Psoas muscle (tissue), 8 donors: ENCODE data around the gene C1orf21. TPM values are rescaled to one million over a fixed set of nuclear protein-coding genes. Genes with fewer than 3 reads are reported as not detected.

Source experiments
- ATAC-seq, 4 donors: fragments of 200-7000 bp; cut with Tn5 transposase; one replicate each; pipeline ENCODE4 v1.9.1; 2020; ENCODE audit warnings: moderate library complexity in 3 of 4, mild to moderate bottlenecking in 2 of 4
- DNase-seq, 2 donors: peaks; one replicate each; pipeline ENCODE4 v3.0.0-alpha.2; 2020
- H3K27ac ChIP-seq: fragments of 200-600 bp; one replicate; pipeline ENCODE4 v1.8.0; 2022
- H3K27me3 ChIP-seq, 3 donors: fragments of 200-600 bp in 1 of 3; one replicate each; pipeline versions ENCODE4 v1.6.1 to v1.8.0; 2013 to 2022; ENCODE audit warnings: low read length in 2 of 3, mild to moderate bottlenecking in 2 of 3, moderate library complexity in 1 of 3; ENCODE audit not compliant: insufficient read depth in 3 of 3
- H3K36me3 ChIP-seq, 2 donors: fragments of 200-600 bp in 1 of 2; one replicate each; pipeline versions ENCODE4 v1.6.1 to v1.8.0; 2013 to 2022; ENCODE audit warnings: low read depth in 1 of 2, mild to moderate bottlenecking in 1 of 2, moderate library complexity in 1 of 2; ENCODE audit not compliant: insufficient read depth in 1 of 2
- H3K4me1 ChIP-seq: fragments of 200-600 bp; one replicate; pipeline ENCODE4 v1.8.0; 2022
- H3K4me3 ChIP-seq: fragments of 200-600 bp; one replicate; pipeline ENCODE4 v1.8.0; 2022; ENCODE audit warnings: mild to moderate bottlenecking
- H3K9me3 ChIP-seq: fragments of 200-600 bp; one replicate; pipeline ENCODE4 v1.8.0; 2022
- CTCF ChIP-seq: fragments of 200-600 bp; IDR thresholded peaks from one replicate; pipeline ENCODE4 v1.8.0; 2022; ENCODE audit warnings: antibody characterized with exemption
- WGBS, 3 donors: extraction: QIAGEN DNeasy Blood & Tissue Kit; methylation state at CpG; one replicate each; pipeline versions ENCODE4 v1.1.6 to v1.1.7; 2013; 5-methylcytosine and 5-hydroxymethylcytosine counted together
- intact Hi-C, 2 donors: fragments of 100-400 bp; cut with DNase I; formaldehyde crosslinking; loops; one replicate each; pipeline versions ENCODE4 v1.11.0 to v1.14.2; 2022
- polyA plus RNA-seq, 3 donors: library from polyadenylated mRNA; stranded (reverse); fragments of 200-250 nt; gene quantifications; one replicate each; pipeline ENCODE4 v1.2.3, GENCODE V29; 2013
- total RNA-seq, 4 donors: library from RNA; stranded (reverse); fragmentation: NEBNext Ultra II Directional in 2 of 4; extraction: Animal tissue kit (Norgen Biotek cat#: 25700) in 2 of 4; gene quantifications; one replicate each; pipeline versions ENCODE4 v1.2.1 to v1.2.4, GENCODE V29; 2021 to 2023
- donor health status: healthy with polysubstance abuse.
- donor health status: DM: no; HTN: no; CAD: no; lungs with moderate emphysema.
- donor health status: Bipolar disorder and iron deficiency.
- donor health status: healthy.
- donor health status: DM: yes; HTN: yes; CAD: no.
- donor health status: DM: no; HTN: no; CAD: no.
- donor health status: DM: no; HTN: no; CAD: no.
- donor health status: DM: yes; HTN: yes; CAD: no.

C1orf21 gene
- total and polyA plus RNA-seq, 7 donors, result 55.5 to 216 (median 171) TPM

GRCh38 chr1:184442260-184442659 is 55.4 kb downstream of the C1orf21 start:
- H3K4me1 ChIP-seq, result peaks cover 67% of the 10 kb centered on the region
- H3K9me3 ChIP-seq, result no peaks in the 10 kb centered on the region
- H3K36me3 ChIP-seq, result no peaks in the 10 kb centered on the region
- no peak overlapping the region for H3K4me3 ChIP-seq
- intact Hi-C loops, result loop anchor here in 1 of 2 donors (10.0 kb wide), 1 partner anchor 47 kb away; no protein-coding TSS in a partner anchor
- TF ChIP-seq CTCF, result no peak
- DNase-seq (no peak), ATAC-seq (no peak)
- WGBS, 3 donors, result 53 to 78% (median 55%) methylated on average over 3 of the region's 3 CpGs
- no peaks in the 10 kb centered on the region for H3K27me3 ChIP-seq
- peak overlapping the region; percentile 50 for H3K27ac ChIP-seq

- peaks cover 67% of the 10 kb centered on the region for H3K4me1 ChIP-seq
- DNase-seq (no peak), ATAC-seq (peak in 2 of 4 donors; percentile 7 to 18)
- intact Hi-C loops, result loop anchor here in 1 of 2 donors (10.0 kb wide), 1 partner anchor 48 kb away; no protein-coding TSS in a partner anchor
- no peaks in the 10 kb centered on the region for H3K36me3 ChIP-seq
- no peaks in the 10 kb centered on the region for H3K9me3 ChIP-seq
- TF ChIP-seq CTCF, result no peak
- H3K27ac ChIP-seq, result peak overlapping the region; percentile 50
- H3K27me3 ChIP-seq, result no peaks in the 10 kb centered on the region
- H3K4me3 ChIP-seq, result no peak overlapping the region
- WGBS, 3 donors, result 27 to 41% (median 32%) methylated on average over 3 of the region's 3 CpGs
Measured at GRCh38 chr1:184443201-184443600, 56.4 kb downstream of the C1orf21 start.

- no peaks in the 10 kb centered on the region for H3K9me3 ChIP-seq
- intact Hi-C loops, result loop anchor here in 1 of 2 donors (10.0 kb wide), 1 partner anchor 49 kb away; no protein-coding TSS in a partner anchor
- ATAC-seq (peak; percentile 40 to 59 (median 50)), DNase-seq (no peak)
- H3K27ac ChIP-seq, result peak overlapping the region; percentile 50
- TF ChIP-seq CTCF, result no peak
- H3K36me3 ChIP-seq, result no peaks in the 10 kb centered on the region
- H3K4me1 ChIP-seq, result peaks cover 67% of the 10 kb centered on the region
- no peaks in the 10 kb centered on the region for H3K27me3 ChIP-seq
- no peak overlapping the region for H3K4me3 ChIP-seq
- WGBS, 3 donors, result 56 to 83% (median 62%) methylated on average over 1 of the region's 1 CpG
Measured at GRCh38 chr1:184443624-184444023, 56.8 kb downstream of the C1orf21 start.

- H3K9me3 ChIP-seq, result no peaks in the 10 kb centered on the region
- peaks cover 74% of the 10 kb centered on the region for H3K4me1 ChIP-seq
- 85 to 90% (median 85%) methylated on average over 4 of the region's 4 CpGs for WGBS, 3 donors
- ATAC-seq, result no peak
- DNase-seq, result no peak
- intact Hi-C loops, result loop anchor here in 1 of 2 donors (10.0 kb wide), 1 partner anchor 51 kb away; no protein-coding TSS in a partner anchor
- H3K27me3 ChIP-seq, result no peaks in the 10 kb centered on the region
- H3K27ac ChIP-seq, result no peak overlapping the region
- H3K4me3 ChIP-seq, result no peak overlapping the region
- no peak for TF ChIP-seq CTCF
- no peaks in the 10 kb centered on the region for H3K36me3 ChIP-seq
Measured at GRCh38 chr1:184445997-184446396, 59.2 kb downstream of the C1orf21 start.

- Histone ChIP-seq H3K36me3 (no peaks in the 10 kb centered on the region), H3K27me3 (no peaks in the 10 kb centered on the region), H3K4me3 (no peak overlapping the region), H3K4me1 (peaks cover 75% of the 10 kb centered on the region), H3K9me3 (no peaks in the 10 kb centered on the region), H3K27ac (no peak overlapping the region)
- intact Hi-C loops, result loop anchor here in 1 of 2 donors (10.0 kb wide), 1 partner anchor 53 kb away; no protein-coding TSS in a partner anchor
- ATAC-seq, result no peak
- 88 to 91% (median 90%) methylated on average over 6 of the region's 6 CpGs for WGBS, 3 donors
- no peak for TF ChIP-seq CTCF
- no peak for DNase-seq
Measured at GRCh38 chr1:184447651-184448185, 60.9 kb downstream of the C1orf21 start.
